A673 (cell line): Measurements from ENCODE around the gene TMEM215.

ENCODE experiments used
- EZH2 ChIP-seq: fragments of 200-600 bp; sonication (generic); IDR thresholded peaks from 2 replicates; pipeline ENCODE4 v1.6.1; 2017; ENCODE audit warnings: borderline replicate concordance, low read depth, mild to moderate bottlenecking, mixed read lengths, antibody characterized with exemption, low read length; ENCODE audit not compliant: poor library complexity, severe bottlenecking
- TF ChIP-seq, protein P1 (sequence below): fragments of 300-800, 200-600 bp; sonication (generic); conservative IDR thresholded peaks from 2 replicates; pipeline ENCODE4 v1.5.1; 2017; ENCODE audit warnings: low read depth, mild to moderate bottlenecking, antibody characterized with exemption, low read length, moderate library complexity, mixed read lengths

DNA sequence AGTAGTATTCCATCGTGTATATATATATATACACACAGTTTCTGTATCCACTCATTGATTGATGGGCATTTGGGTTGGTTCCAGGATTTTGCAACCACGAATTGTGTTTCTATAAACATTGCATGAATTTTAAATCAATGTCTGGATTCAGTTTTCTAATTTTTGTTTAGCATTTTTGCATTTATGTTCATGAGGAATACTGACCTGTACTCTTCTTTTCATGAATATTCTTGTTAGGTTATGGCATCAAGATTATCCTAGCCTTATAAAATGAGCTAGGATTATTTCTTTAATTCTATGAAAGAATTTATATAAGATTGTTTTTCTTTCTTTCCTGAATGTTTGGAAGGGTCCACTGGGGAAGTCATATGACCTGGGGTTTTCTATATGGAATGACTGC lies 35.3 kb upstream of the TMEM215 start:
- TF ChIP-seq EZH2: no peak
- TF ChIP-seq, protein P1, sequence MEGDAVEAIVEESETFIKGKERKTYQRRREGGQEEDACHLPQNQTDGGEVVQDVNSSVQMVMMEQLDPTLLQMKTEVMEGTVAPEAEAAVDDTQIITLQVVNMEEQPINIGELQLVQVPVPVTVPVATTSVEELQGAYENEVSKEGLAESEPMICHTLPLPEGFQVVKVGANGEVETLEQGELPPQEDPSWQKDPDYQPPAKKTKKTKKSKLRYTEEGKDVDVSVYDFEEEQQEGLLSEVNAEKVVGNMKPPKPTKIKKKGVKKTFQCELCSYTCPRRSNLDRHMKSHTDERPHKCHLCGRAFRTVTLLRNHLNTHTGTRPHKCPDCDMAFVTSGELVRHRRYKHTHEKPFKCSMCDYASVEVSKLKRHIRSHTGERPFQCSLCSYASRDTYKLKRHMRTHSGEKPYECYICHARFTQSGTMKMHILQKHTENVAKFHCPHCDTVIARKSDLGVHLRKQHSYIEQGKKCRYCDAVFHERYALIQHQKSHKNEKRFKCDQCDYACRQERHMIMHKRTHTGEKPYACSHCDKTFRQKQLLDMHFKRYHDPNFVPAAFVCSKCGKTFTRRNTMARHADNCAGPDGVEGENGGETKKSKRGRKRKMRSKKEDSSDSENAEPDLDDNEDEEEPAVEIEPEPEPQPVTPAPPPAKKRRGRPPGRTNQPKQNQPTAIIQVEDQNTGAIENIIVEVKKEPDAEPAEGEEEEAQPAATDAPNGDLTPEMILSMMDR: no peak
